DND-41 (cell line): ENCODE measurements around the gene SORBS1.

Source experiments
- ATAC-seq: fragments of 200-7000 bp; cut with Tn5 transposase; 3 replicates; pipeline ENCODE4 v1.9.1; 2021; ENCODE audit warnings: low read depth; ENCODE audit not compliant: insufficient read depth
- DNase-seq: peaks from one replicate; pipeline ENCODE4 v3.0.0-alpha.2; 2020
- H2AFZ ChIP-seq: 2 replicates; pipeline ENCODE4 v1.6.0; 2012; ENCODE audit warnings: low read depth, low read length
- H3K27ac ChIP-seq: 2 replicates; pipeline ENCODE4 v1.5.1; 2012; ENCODE audit warnings: low read length, inconsistent platforms
- H3K27me3 ChIP-seq: fragments of 200-600 bp; sonication (generic); 2 replicates; pipeline ENCODE4 v1.6.0; 2012; ENCODE audit warnings: low read length, mild to moderate bottlenecking, inconsistent platforms; ENCODE audit not compliant: insufficient read depth, poor library complexity
- H3K36me3 ChIP-seq: 2 replicates; pipeline ENCODE4 v1.5.1; 2012; ENCODE audit warnings: low read length, inconsistent platforms; ENCODE audit not compliant: insufficient read depth
- H3K4me1 ChIP-seq: 2 replicates; pipeline ENCODE4 v1.5.1; 2012; ENCODE audit warnings: mild to moderate bottlenecking, low read length; ENCODE audit not compliant: insufficient read depth
- H3K4me2 ChIP-seq: 2 replicates; pipeline ENCODE4 v1.6.0; 2012; ENCODE audit warnings: mild to moderate bottlenecking, moderate library complexity, low read length, inconsistent platforms; ENCODE audit not compliant: insufficient read depth
- H3K4me3 ChIP-seq, 2 experiments: fragments of 200-600 bp in 1 of 2; shearing (Covaris generic) in 1 of 2; 2 replicates each; pipeline ENCODE4 v1.5.1; 2012 to 2016; ENCODE audit warnings: inconsistent platforms in 2 of 2, low read length in 2 of 2, mild to moderate bottlenecking in 2 of 2, low read depth in 1 of 2, moderate library complexity in 1 of 2
- H3K79me2 ChIP-seq: 2 replicates; pipeline ENCODE4 v1.6.0; 2012; ENCODE audit warnings: low read length, inconsistent platforms; ENCODE audit not compliant: insufficient read depth
- H3K9ac ChIP-seq: 2 replicates; pipeline ENCODE4 v1.6.0; 2012; ENCODE audit warnings: low read depth, mild to moderate bottlenecking, inconsistent platforms, low read length, moderate library complexity
- H3K9me3 ChIP-seq: 2 replicates; pipeline ENCODE4 v1.5.1; 2012; ENCODE audit warnings: low read length, moderate library complexity, mild to moderate bottlenecking, inconsistent platforms; ENCODE audit not compliant: insufficient read depth, severe bottlenecking
- H4K20me1 ChIP-seq: 2 replicates; pipeline ENCODE4 v1.6.0; 2012; ENCODE audit warnings: low read length; ENCODE audit not compliant: insufficient read depth
- EZH2 ChIP-seq: IDR thresholded peaks from 3 replicates; pipeline ENCODE4 v1.6.1; 2012; ENCODE audit warnings: borderline replicate concordance, low read depth, mild to moderate bottlenecking, moderate library complexity, low read length, inconsistent platforms; ENCODE audit not compliant: severe bottlenecking
- TF ChIP-seq, protein P1 (sequence below): IDR thresholded peaks from 2 replicates; pipeline ENCODE4 v1.5.1; 2012; ENCODE audit warnings: borderline replicate concordance, low read length, moderate library complexity, mild to moderate bottlenecking; ENCODE audit not compliant: poor library complexity, severe bottlenecking; ENCODE audit errors: extremely low read depth

The SORBS1 gene

DNA sequence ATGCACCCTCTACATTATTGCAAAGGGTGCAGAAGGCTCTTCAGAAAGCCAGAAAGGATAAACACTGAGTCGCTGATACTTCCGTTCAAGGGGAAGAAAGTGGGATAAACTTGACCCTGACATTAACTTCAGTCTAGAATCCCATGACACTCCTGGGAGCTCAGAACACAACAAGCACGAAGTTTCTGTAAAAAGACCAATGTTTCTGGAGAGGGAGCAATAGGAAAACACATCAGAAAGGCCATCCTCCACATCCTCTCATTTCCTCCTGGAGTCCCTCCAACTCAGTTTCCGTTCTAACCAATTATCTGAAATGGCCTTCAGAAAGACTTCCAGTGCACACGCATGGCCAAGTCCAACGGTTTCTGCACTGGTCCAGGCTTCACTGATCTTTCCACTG, 113.5 kb downstream of the SORBS1 start:
- H3K36me3 ChIP-seq, result no peaks in the 10 kb centered on the region
- no peaks in the 10 kb centered on the region for H4K20me1 ChIP-seq
- no peaks in the 10 kb centered on the region for H3K4me1 ChIP-seq
- ATAC-seq, result no peak
- H2AFZ ChIP-seq, result no peak overlapping the region
- no peaks in the 10 kb centered on the region for H3K9me3 ChIP-seq
- H3K4me3 ChIP-seq, result no peak overlapping the region
- no peak overlapping the region for H3K4me2 ChIP-seq
- TF ChIP-seq, protein P1, sequence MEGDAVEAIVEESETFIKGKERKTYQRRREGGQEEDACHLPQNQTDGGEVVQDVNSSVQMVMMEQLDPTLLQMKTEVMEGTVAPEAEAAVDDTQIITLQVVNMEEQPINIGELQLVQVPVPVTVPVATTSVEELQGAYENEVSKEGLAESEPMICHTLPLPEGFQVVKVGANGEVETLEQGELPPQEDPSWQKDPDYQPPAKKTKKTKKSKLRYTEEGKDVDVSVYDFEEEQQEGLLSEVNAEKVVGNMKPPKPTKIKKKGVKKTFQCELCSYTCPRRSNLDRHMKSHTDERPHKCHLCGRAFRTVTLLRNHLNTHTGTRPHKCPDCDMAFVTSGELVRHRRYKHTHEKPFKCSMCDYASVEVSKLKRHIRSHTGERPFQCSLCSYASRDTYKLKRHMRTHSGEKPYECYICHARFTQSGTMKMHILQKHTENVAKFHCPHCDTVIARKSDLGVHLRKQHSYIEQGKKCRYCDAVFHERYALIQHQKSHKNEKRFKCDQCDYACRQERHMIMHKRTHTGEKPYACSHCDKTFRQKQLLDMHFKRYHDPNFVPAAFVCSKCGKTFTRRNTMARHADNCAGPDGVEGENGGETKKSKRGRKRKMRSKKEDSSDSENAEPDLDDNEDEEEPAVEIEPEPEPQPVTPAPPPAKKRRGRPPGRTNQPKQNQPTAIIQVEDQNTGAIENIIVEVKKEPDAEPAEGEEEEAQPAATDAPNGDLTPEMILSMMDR, result no peak
- no peak for TF ChIP-seq EZH2
- no peaks in the 10 kb centered on the region for H3K27me3 ChIP-seq
- DNase-seq, result no peak
- H3K27ac ChIP-seq, result no peak overlapping the region
- no peak overlapping the region for H3K9ac ChIP-seq
- no peaks in the 10 kb centered on the region for H3K79me2 ChIP-seq

DNA sequence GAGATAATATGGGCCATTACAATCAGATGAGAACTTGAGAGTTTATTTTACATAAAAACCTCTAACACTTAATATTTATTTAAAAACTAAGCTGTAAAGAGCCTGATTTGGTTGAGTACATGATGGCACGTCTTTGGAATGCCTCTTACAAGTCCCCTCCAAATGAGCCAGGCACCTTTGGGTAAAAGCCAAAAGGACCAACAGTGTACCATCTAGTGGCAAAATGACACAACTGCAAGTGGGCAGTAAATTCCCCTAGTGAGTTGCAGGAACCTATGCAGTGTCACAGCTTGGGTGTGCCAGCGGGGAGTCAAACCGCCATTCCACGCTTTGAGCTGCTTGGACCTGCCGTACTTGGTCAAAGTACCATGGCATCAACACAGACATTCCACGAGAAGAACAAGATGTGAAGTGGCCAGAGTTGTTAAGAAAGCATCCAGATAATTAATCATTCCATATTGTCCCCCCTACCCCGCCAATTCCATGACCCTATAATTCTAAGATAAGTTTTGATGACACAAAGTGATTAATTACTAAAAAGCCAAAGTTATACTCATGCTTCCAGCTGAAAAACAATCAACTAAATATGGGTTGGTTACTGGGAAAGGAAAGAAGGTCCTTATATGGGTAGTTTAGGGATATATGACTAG, 115.2 kb downstream of the SORBS1 start:
- H2AFZ ChIP-seq, result no peak overlapping the region

DNA sequence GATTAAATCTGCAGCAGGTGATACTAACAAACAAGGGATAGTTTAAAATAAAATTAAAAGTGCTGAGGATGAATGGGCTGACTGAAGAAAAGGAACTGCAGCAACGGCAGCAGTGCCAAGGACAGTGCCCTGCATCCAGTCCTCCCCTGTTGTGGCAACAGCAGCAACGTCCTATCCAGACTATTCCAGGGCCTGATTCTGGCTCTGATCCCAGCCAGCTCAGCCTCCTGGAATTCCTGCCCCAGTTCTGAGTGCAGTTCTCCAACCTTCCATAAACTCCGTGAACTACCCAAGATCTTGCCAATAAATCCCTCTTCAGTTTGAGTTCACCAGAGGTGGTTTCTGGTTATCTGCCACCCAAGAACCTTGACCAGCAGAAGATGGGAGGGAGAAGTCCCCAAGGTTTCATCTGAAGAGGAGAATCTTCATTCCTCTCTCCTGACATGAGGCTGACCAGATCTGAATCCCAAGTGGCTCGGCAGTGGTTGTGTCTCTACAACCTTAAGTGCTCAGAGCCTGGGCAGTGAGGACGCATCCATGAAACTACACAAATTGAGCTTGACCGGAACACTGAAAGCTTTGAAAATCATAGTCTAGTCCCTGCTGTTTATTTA, 115.8 kb downstream of the SORBS1 start:
- Histone ChIP-seq H2AFZ (no peak overlapping the region), H3K4me1 (no peaks in the 10 kb centered on the region), H3K9ac (no peak overlapping the region), H3K36me3 (no peaks in the 10 kb centered on the region), H3K27me3 (no peaks in the 10 kb centered on the region), H3K9me3 (no peaks in the 10 kb centered on the region), H3K79me2 (no peaks in the 10 kb centered on the region), H3K4me2 (no peak overlapping the region), H3K4me3 (no peak overlapping the region), H3K27ac (no peak overlapping the region), H4K20me1 (no peaks in the 10 kb centered on the region)
- TF ChIP-seq, protein P1, result no peak
- no peak for TF ChIP-seq EZH2
- no peak for ATAC-seq
- no peak for DNase-seq

More for the DNA sequence above, 115.2 kb downstream of the SORBS1 start:
- no peak overlapping the region for H3K27ac ChIP-seq
- TF ChIP-seq, protein P1, result peak; percentile 83
- TF ChIP-seq EZH2, result no peak
- no peak overlapping the region for H3K9ac ChIP-seq
- H3K9me3 ChIP-seq, result no peaks in the 10 kb centered on the region
- no peaks in the 10 kb centered on the region for H3K4me1 ChIP-seq
- no peak overlapping the region for H3K4me3 ChIP-seq
- H3K79me2 ChIP-seq, result no peaks in the 10 kb centered on the region
- no peak overlapping the region for H3K4me2 ChIP-seq
- DNase-seq (peak; percentile 38), ATAC-seq (peak; percentile 69; the same call in 2 of the 3 replicates)
- no peaks in the 10 kb centered on the region for H3K27me3 ChIP-seq
- H4K20me1 ChIP-seq, result no peaks in the 10 kb centered on the region
- no peaks in the 10 kb centered on the region for H3K36me3 ChIP-seq

DNA sequence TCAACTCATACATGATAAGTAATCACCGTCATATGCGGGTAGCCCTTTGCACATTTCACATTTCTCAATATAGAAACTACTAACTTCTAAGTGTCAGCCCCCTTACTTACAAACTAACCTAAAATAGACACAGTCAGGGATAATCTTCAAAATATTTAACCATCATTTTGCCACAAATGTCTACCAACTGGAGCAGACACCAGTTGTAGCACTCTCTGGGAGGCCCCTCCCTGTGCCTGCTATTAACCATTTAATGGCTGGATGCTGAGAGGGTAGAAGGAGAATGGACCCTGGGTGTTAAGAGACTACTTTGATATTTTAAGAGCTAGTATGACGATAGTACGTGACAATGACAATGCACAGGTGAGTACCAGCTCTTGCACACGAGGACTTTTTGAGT, 116.4 kb downstream of the SORBS1 start:
- Histone ChIP-seq H3K27me3 (peaks cover 3% of the 10 kb centered on the region), H3K4me2 (no peak overlapping the region), H3K79me2 (no peaks in the 10 kb centered on the region), H3K27ac (no peak overlapping the region), H4K20me1 (no peaks in the 10 kb centered on the region), H3K36me3 (no peaks in the 10 kb centered on the region), H3K9me3 (no peaks in the 10 kb centered on the region), H2AFZ (no peak overlapping the region), H3K4me1 (no peaks in the 10 kb centered on the region), H3K9ac (no peak overlapping the region), H3K4me3 (no peak overlapping the region)
- ATAC-seq, result no peak
- DNase-seq, result no peak
- TF ChIP-seq, protein P1, result no peak
- no peak for TF ChIP-seq EZH2
